HG02970 (cell line): ENCODE data around the gene THOC5.
"Not testable (repeated sequence)": the region's sequence is repeated elsewhere in the genome, so short reads cannot be mapped to it uniquely, and the experiment has no call there.

ENCODE experiments used
- ATAC-seq: cut with Tn5 transposase; IDR thresholded peaks from one replicate; pipeline ENCODE4 v1.9.1; 2021; ENCODE audit warnings: mild to moderate bottlenecking, moderate library complexity, moderate number of reproducible peaks; ENCODE audit not compliant: unreplicated experiment, low FRiP score

Gene THOC5

GRCh38 chr22:29563652-29564460 lies 10.3 kb upstream of the THOC5 start:
- ATAC-seq, result no peak

DNA sequence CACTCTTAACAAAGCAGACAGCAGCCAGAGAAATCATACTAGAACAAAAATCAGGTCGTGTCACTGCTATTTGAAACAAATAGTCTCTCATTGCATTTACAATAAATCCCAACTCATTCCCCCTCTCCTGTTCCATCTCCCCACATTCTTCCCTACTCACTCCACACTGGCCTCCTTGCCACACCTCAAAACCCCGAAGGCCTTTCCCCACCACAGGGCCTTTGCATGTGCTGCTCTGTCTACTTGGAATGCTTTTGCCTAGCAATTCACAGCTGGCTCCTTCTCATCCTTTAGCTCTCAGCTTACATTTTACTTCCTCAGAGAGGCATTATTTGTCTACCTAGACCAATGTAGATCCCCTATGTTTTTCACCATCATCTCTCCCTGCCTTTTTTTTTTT lies 6.3 kb upstream of the THOC5 start:
- ATAC-seq, result no peak

DNA sequence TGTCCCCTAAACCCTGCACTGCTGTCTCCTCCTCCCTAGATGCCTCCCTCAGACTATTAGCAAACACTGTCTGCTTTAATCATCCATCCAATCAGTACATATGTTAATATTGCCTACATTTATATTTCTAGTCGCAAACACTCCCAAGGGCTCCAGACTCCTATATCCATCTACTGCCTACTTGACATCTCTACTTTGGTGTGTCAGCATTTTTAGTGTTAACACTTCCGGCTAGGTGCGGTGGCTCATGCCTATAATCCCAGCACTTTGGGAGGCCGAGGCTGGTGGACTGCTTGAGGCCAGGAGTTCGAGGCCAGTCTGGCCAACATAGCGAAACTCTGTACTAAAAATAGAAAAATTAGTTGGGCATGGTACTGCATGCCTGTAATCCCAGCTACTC lies 5.5 kb upstream of the THOC5 start:
- ATAC-seq, result no peak

- ATAC-seq, result no peak
Measured at GRCh38 chr22:29555065-29555644, 1.6 kb upstream of the THOC5 start.

DNA sequence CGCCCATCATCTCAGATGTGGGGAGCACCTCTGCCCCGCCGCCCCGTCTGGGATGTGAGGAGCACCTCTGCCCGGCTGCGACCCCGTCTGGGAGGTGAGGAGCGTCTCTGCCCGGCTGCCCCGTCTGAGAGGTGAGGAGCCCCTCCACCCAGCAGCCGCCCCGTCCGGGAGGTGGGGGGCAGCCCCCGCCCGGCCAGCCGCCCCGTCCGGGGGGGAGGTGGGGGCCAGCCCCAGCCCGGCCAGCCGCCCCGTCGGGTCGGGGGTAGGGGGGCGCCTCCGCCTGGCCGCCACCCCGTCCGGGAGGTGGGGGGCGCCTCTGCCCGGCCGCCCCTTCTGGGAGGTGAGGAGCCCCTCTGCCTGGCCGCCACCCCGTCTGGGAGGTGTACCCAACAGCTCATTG lies 1.2 kb downstream of the THOC5 start:
- ATAC-seq, result not testable (repeated sequence)

DNA sequence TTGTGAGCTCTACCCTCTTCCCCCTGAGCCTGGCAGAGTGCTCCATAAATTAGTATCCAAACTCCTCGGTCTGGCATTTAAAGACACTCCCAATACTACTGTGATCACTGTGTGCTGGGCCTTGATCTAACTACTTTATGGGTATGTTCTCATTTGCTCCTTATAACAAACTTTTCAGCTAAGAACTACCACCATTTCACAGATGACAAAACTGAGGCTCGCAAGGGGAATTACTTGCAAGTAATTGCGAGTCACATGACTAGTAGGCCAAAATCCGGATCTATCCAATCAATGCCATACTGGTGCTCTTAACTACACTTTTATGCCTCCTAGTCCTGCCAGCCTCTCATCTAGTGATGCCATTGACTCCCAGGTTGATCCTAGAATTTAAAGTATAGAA lies 3.6 kb downstream of the THOC5 start:
- no peak for ATAC-seq

GRCh38 chr22:29545045-29545444 lies 8.5 kb downstream of the THOC5 start:
- not testable (repeated sequence) for ATAC-seq

- ATAC-seq, result no peak
Measured at GRCh38 chr22:29541845-29542244, 11.7 kb downstream of the THOC5 start.

DNA sequence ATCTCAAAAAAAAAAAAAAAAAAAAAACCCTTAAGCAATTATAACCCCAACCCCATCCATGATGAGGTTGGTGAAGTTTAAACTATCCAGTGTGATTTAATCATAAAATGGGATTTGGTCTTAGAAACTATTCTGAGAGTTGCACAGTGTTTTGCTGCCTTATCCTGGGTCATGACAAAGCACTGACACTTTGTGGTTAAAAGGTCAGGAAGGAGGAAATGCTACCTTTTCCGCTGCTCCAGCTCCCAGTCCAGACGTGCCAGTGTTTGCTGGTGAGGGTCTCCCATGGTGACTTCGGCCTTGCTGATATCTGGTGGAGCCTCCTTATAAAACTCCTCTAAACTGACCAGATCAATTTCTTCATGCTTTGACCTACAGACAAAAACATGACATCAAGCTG lies 14.5 kb downstream of the THOC5 start:
- ATAC-seq, result no peak

- ATAC-seq, result no peak
Measured at GRCh38 chr22:29536411-29536810, 17.1 kb downstream of the THOC5 start.

DNA sequence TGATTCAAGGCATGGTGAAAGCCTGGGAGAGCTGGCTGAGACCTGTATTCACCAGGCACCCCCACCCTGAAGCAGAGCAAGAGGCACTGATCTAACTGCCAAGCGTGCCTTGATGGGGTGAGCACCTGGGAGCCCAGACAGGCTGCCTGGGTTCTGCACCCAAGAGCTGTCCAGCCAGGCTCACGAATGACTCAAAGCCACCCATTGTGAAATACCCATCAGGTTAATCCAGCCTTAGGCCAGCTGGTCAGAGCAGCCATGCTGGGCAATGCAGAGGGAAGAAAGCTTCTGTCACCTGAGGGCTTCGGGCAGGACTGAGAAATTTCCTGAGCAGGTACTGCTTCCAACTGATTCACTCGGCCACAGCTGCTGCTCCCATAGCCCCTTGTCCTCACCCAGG lies 22.1 kb downstream of the THOC5 start:
- ATAC-seq, result no peak

DNA sequence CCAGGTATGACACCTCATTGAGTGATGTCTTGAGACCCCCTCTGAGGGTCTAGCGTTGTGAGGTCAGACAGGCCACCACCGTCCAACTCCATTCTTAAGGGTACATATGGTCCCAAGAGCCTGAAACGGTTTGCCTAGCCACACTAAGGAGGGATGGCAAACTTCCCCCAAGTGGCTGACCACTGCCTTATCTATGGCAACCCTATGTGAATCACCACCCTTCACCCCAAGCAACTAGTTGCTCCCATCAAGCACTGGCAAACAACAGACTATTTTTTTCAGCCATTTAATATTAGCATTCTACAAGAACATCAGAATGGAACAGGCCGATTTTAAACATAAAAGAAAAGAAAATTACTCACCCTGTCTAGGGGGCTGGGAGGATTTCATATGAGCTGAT lies 22.8 kb downstream of the THOC5 start:
- no peak for ATAC-seq

DNA sequence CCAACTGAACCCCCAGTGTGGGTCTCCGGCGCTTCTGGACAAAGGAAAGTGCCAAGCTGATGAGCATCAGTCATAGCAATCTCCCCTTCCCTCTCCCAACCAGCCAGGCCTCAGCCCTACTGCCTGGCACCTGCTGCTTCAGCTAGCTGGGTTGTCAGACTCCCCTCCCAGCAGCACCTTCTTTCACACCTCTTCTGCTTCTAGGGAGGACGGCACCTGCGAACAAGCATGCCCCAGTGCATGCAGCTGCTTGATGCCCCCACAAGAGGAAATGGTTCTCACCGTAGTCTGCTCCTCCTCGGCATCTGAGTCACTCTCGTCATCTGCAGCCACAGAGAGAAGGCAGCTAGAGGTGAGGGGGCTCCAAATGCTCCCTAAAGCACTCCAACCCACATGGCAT lies 25.4 kb downstream of the THOC5 start:
- no peak for ATAC-seq

DNA sequence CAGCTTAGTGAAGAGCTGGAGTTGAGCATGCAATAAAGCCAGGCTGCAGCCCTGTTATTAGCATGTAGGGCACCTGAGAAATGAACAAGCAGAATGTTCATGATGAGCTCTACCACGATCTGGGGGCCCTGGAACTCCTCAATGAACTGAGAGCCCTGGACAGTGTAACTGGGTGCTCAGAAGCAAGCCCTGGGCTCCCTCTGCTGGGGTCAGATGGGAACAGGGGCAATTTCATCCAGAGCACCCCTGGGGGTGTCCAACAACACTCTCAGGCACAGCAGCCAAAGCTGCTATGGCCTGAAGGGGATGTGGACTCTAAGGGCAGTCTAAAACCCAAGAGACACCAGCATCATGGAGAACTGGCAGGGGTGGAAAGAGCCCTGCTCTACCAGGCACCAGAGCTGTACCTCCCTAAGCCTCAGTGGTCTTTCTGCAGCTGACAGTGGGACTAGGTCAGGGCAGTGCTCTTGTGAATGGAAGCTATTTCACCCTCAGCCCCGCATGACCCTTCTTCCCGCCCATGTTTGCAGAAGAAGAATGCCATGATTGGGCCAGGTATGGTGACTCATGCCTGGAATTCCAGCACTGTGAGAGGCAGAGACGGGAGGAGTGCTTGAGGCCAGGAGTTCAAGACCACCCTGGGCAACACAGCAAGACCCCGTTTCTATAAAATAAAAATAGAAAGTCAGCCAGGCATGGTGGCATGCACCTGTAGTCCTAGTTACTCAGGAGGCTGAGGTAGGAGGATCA lies 28.9 kb downstream of the THOC5 start:
- no peak for ATAC-seq

DNA sequence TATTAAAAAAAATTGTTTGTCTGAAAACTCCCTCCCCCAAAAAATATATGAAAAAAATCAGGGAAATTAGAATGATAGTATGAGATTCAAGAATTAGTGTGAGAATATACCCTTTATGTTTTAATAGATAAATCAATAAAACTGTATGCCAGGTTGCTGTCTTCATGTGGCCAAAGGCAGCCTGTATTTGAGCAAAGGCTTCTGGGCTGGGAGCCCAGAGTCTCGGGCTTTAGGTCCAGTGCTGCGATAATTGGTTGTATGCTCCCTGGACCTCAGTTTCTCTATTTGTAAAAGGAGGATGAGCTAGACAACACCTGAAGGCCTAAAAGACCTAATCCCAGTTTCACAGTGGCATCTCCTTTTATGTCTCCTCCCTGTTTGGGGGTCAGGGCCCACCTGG lies 29.8 kb downstream of the THOC5 start:
- no peak for ATAC-seq

GRCh38 chr22:29521526-29521925 lies 32.0 kb downstream of the THOC5 start:
- ATAC-seq, result no peak

GRCh38 chr22:29520851-29521250 lies 32.7 kb downstream of the THOC5 start:
- ATAC-seq, result no peak

- ATAC-seq, result no peak
Measured at GRCh38 chr22:29519996-29520395, 33.6 kb downstream of the THOC5 start.

DNA sequence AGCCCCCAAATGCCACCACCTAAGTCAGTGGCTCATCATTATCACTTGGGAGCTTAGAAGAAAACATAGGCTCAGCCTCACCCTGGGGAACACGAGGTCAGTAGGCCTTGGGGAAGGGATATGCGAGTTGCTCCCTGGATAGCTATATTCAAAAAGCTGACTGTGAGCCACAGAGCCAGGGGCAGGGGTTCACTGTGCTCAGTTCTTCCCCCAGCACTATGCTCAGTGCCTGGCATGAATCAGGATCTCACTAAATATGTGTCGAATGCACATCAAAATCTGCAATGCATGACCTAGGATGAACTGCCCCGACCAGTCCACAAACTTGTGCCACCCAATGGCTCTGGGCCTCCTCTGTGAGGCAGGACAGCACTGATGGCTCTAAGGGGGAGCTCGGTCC lies 35.1 kb downstream of the THOC5 start:
- no peak for ATAC-seq

GRCh38 chr22:29517215-29517908 lies 36.2 kb downstream of the THOC5 start:
- ATAC-seq, result no peak

GRCh38 chr22:29512031-29512430 lies 41.5 kb downstream of the THOC5 start:
- ATAC-seq, result no peak
